ENCODE results near the gene SUGCT.

Gene SUGCT

DNA sequence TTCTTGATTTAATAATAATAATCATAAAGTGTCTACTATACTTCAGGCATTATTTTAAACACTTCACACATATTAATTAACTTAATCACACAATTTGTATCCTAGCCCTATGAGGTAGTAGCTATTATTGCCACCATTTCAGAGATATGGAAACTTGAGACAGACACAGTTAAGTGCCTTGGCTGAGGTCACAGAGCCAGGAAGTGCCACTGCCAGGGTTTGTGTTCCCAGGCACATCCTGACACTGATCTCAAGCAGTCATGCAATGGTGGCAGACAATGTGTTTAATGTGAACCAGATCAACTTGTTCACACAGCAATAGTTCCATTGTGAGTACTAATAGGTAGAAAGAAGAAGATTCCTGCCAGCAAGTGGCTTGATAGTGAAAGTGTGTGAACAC, 666.0 kb downstream of the SUGCT start:
- DNase-seq: no peak

DNA sequence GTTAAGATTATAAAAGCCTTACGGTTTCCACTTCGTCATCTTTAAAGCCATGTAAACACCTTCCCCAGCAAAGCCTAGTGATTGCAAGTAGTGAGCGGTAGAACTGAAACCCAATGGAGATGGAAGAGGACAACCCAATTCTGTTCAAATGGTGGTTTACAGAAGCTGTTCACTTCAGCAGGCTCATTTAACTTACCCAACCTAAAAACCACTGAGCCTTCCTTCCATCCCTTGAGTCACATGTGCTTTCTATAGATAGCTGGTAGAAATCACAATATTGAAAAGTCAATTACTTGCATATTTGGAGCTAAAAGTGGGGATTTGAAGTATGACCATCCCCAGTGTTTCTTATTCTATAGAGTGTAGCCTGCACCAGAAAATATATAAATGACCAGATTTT, 667.7 kb downstream of the SUGCT start:
- DNase-seq: no peak

DNA sequence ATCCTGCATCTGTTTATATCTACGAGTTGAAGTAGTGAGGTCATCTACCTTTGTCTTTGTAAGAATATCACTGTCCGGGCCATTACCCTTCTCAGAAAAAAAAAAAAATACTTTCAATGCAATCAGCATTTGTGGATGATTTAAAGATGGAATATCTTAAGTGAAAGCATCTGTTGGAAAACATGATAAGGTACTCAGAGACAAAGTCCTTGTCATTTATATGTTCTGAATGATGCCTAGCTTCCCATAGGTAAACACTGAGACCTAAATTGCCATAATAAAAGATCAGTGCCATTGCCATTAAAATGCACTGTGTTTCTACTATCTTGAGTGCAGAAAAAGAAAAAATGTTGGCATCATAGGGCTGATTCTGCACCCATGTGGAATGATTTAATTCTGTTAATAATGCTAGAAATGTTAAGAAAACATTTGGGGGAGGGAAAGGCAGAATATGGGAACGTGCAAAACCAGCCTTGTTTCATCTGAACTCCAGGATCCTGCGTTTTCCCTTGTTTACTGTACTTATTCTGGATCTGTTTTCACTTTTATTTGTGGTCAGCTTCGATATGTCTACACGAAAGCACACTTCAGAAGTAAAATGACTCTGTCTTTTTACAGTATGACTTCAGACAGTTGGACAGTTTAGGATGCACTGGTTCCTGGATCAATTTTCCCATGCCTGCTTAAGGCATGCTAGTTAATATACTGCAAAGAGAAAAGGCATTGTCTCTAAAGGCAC, 669.8 kb downstream of the SUGCT start:
- no peak for DNase-seq

DNA sequence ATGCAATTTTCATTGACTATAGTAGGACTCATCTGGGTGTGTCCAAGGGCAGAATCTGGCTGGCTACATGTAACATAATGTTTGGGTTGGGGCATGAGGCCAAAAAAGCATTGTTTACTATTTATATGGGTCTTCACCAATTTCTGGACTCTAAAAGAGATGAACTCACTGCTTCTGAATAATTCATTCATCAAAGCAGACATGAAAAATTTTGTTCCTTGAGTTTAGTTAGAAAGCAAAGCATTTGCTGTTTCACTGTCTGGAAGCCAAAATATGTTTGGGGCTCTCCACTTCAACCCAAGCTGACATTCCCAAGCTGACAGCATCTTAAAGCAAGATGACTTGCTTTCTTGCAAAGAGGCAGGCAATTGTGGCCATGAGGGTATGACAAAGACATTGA, 670.6 kb downstream of the SUGCT start:
- DNase-seq: no peak

DNA sequence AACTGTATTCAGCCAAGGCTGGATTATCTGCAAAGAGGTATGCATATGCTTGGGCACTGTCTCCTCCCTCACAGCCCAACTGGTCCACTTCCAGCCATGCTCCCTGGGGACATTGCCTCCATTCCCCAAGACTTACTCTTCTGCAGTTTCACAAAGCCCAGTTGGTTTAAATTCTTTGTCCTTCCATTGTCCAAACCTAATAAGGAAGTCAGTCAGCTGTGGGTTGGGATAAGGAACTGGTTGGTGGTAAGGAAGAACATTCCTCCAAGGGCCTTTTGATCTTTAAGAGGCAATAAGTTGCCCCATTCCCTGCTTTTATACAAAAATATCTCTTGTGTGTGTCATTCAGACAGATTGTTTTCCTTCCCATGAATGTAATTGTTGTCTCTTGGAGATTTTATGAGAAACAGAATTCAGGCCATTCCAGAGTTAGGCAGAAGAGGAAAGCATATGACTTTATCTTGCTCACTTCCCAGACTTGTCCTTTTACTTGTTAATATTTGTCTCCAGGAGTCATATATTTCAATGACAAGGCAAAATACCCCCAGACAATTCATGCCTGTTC, 673.7 kb downstream of the SUGCT start:
- no peak for DNase-seq

DNA sequence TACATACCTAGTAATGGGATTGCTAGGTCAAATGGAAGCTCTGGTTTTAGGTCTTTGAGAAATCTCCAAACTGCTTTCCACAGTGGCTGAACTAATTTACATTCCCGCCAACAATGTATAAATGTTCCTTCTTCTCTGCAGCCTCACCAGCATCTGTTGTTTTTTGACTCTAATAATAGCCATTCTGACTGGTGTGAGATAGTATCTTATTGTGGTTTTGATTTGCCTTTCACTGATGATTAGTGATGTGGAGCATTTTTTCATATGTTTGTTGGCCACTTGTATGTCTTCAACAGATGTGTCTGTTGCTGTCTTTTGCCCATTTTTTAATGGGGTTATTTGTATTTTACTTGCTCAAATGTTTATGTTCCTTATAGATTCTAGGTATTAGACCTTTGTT, 675.5 kb downstream of the SUGCT start:
- DNase-seq: no peak

DNA sequence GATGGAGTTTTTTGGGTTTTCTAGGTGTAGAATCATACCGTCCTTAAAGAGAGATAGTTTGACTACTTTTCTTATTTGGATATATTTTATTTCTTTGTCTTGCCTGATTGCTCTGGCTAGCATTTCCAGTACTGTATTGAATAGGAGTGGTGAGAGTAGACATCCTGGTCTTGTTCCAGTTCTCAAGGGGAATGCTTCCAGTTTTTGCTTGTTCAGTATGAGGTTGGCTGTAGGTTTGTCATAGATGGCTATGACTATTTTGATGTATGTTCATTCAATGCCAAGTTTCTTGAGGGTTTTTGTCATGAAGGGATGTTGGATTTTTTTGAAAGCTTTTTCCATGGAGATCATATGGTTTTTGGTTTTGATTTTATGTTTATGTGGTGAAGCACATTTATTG, 676.9 kb downstream of the SUGCT start:
- DNase-seq: no peak

DNA sequence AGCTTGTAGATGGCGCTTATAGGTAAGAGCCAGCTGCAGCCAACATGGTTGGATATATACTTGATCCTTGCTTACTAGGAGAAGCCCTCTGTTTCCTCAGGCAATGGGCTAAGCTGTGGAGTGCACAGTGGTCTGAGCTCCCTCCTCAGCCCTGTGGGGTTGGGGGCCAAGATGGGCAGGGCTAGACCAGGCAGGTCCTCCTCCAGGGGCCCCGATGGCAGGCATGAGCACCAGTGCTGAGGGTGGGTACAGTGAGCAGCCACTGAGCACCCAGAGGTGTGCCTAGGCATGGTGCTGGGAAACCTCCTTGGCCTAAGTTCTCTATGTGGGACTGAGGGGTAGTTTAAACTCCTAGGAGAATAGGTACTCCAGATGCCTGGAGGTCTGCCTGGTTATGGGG, 680.2 kb downstream of the SUGCT start:
- DNase-seq: no peak

DNA sequence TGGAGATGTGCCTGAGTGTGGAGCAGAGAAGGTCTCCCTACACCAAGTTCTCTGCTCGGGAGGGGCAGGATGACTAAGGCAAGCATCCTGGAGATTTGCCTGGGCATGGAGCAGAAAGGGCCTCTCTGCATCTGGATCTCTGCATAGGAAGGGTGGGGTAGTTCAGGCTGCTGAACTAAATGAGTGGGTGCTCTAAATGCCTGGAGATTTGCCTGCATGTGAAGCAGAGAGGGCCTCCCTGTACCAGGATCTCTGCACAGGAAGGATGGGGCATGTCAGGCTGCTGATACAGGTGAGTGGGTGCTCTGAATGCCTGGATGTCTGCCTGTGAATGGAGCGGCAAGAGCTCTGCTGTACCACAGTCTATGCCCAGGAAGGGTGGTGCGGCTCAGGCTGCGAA, 680.7 kb downstream of the SUGCT start:
- DNase-seq: no peak

DNA sequence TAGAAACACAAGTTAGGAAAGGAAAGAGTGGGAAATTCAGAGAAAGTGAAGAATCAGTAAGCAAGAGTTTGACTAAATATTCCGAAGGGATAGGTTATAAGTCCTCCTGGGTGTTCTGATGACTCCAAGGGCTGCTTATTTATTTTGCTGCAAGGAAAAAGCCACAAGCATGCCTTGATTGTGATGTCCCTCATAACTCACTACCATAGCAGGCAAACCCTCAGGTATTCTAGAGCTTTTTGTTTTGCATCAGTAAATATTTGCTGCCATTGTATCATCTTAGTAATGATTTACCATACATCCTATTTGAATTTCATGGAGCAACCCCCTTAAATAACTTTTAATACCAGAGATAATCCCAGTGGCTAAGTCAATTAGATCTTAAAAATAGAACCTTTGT, 688.1 kb downstream of the SUGCT start:
- no peak for DNase-seq

DNA sequence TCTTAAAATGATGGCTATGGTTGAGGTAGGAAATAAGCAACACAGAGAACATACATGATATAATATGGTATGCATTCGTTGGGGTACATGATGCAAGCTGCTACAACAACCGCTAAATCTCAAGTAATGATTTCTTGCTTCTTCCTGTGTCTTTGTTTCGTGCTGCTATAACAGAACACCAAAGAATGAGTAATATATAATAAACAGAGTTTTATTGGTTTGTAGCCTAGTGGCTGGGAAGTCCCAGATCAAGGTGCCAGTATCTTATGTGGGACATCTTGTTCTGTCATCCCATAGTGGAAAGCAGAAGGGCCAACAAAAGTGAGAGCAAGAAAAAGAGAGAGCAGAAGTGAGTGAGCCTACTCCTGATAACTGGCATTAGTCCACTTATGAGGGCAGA, 689.7 kb downstream of the SUGCT start:
- DNase-seq: no peak

DNA sequence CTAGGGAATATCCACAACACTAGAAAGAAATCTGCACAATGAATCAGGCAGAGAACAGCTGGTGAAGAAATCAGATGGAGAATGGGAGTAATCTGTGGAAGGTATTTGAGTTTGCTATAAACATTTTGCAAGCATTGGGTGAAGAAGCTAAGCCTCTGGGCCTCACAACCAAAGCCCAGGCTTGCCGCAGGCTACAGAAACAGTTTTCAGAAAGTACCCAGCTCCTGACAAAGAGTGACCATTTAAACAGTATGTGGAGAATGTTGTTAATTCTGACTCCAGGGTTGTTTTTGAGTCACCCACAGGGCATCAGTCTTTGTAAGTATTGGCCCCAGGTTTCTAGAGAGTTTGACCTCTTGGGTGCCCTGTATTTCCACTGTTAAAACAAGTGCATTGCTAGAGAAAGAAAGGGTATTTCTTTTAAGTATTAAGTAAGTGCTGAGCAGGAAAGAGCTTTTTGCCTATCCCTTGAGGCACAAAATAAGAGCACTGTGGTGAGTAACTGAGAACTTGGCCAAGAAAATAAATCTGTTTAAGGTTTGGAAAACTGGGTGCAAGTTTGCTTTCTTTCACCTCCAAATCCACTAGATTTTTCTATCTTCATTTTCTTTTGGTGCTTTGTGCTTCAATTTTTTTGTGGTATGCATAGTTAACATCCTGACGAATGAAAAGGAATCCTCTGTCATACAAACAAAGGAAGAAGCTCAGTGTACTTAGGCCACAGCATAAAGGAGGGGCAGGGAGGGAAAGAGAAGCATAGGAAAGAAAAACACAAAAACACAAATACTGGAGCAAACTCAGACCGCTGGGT, 691.8 kb downstream of the SUGCT start:
- DNase-seq: no peak

DNA sequence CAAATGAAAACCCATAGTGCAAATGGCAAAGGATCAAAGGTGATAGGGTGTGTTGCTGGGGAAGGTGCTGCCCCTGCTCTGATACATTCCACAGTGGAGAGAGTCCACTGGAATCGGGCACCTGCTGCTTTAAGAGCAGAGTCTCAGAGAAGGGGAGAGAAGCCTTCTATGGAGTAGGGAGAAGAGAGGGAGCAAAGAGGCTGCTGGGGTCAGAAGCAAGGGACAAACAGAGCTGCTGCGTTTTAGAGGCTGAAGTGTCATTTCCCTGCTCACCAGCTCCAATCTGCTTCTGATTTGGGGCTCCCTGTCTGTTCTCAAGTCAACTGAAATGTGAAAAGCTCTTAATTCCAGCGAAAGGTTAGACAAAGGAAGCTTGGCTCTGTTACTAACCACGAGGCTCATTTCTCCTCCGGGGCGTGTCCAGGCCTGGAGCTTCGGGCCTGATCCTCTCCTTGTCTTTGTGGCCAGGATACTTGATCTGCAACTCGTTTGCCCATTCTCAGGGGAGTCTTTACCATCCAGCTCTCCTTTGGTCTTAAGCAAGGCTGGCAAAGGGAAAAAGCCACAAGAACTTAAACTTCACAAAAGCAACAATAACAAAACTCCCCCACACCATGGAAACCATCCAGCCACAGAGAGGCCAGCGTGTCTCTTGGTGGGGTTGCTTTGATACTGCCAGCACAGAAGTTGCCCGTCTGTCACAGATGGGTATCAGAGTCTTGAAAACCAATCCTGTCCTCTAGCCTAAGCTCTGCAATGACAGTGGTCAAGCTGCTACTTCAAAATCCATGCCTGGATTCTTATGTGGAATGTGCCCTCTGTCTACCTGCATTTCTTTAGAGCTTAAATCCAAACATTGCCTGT, 692.6 kb downstream of the SUGCT start:
- no peak for DNase-seq

DNA sequence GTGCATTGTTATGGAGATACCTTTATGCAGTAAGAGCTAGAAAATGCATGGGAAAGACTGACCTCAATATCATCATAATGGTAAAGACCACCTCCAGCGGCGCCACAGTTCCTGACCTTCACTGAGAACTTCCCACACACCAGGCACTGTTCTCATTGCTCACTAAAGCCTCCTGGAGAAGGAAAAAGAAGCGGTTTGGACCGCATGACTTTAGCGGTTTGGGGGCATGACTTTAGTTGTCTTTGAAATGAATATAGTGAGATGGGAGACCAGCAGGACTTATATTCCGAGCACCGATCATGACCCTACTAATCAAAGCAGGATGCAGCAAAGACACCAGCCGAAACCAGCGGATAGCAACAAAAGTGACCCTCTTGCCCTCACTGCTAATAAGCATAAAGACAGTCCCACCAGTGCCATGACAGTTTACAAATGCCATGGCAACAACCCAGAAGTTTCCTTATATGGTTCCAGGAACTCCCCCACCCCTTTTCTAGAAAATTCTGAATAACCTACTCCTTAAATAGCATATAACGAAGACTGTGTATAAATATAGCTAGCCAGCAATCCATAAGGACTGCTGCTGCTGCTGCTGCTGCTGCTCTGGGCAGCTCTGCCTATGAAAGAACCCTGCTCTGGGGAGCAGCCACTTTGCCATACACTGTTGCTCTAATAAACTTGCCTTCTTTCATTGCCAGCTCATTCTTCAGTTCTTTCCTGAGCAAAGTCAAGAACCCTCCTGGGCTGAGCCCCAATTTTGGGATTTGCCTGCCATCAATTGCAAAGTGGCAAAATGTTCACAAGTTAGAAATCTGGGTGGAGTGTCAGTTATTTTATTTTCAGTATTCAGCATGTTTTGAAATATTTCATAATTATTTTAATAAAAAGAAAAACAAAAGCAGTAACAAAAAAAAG, 694.1 kb downstream of the SUGCT start:
- DNase-seq: no peak

DNA sequence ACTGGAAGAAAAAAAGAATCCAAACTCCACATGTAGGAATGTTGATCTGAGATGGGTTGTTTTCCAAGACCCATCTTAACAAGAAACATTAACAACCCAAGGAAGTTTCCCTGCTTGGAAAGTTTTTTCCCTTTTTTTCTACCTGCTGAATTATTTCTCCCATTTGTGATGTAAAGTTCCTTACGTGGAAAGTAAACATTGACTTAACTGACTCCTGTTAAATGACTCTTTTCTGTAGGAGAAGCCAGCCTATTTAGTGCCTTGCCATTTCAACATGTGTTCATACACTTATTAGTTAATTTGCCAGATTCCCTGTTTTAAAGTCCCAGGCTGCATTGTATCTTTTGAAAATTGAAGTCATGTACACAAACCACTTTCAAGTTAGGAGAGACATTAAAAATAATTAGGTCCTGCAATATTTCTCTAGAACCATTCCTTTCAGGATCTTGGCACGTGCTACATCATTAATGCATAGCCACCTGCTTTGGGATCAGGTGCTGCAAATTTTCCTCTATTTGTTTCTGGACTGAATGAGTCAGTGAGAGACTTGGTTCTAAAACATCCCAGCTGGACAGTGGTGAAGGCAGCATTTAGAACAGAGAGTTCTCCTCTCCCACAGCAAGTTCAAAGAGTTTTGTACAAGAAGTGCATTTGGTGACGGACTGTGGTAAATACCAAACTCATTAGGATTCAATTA, 698.5 kb downstream of the SUGCT start:
- DNase-seq: no peak

DNA sequence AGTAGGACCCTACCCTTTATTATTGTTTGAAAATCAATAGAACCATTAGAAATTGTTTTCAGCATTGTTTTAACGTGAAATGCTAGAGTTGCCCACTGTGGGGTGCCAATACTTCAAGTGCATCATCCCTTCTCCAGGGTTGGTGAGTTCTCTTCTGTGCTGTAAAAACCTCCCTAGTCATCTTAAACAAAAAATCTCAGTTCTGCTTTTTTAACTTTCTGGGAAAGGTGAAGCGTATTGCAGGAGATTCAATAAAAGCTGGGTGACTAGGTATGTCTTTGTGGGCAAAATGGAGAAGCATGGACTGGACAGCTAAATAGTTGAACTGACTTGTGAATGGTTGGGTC, 699.1 kb downstream of the SUGCT start:
- no peak for DNase-seq

DNA sequence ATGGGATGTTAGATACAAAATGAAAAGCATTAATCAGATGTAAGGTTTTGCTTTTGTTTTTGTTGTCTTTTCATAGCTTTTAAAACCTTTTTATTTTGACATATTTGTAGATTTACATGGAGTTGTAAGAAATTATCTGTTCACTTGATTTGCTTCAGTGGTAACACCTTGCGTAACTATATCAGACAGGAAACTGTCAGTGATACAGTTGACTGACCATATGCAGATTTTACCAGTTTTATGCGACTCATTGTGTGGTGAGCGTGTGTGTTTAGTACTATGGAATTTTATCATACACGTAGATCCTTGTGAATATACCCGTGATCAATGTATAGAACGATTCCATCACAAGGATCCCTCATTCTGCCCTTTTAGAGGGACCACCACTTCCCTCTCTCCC, 701.4 kb downstream of the SUGCT start:
- no peak for DNase-seq

DNA sequence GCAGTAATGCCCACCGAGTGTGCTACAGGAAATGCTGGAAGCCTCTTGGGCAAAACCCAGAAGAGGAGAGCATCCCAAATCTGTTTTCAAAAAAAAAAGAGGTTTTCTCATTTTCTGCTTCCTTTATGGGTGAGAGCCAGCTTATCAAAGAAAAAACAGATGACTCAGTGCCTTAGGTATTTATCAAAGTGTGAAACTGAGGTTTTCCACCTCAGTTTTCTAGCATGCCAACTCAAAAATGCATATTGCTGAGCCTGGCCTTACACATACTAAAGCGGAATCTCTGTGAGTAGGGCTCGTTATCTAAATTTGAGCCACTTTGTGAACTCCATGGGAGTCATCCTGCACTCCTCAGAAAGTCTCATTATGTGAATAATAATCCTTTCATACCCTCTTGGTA, 705.1 kb downstream of the SUGCT start:
- DNase-seq: no peak

DNA sequence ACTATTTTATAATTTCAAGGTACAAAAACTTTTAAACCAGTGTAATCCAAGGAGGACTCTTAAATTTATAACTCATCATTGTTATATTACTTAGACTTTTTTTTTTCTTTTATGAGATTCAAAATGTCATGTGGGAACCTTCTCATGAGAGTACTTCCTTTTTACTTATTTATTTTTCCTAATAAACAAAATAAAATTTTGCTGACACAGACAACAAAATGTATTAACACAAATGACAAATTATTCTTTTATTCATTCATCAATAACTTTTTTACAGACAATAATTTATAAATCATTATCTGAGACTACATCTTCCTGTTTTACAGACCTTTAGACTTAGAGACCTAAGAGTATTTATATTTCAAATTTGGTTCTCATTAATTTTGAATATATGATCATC, 706.2 kb downstream of the SUGCT start:
- no peak for DNase-seq

DNA sequence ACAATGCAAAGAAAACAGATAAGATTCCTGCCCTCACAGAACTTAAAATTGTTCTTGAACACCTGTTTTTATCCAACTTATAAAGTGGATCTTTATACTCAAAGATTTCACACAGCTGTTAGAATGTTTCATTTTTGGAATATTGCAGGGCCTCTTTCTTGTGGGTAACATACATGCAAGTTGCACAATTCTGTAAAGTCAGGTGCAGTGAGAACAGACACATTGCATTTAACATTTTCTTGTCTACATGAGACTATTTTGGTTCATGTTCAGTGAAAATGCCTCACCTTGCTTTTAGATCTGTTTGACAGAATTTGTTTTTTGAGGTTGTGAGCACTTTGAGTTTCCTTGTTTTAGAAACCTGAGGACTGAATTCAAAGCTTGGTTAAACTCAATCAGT, 707.8 kb downstream of the SUGCT start:
- DNase-seq: no peak

DNA sequence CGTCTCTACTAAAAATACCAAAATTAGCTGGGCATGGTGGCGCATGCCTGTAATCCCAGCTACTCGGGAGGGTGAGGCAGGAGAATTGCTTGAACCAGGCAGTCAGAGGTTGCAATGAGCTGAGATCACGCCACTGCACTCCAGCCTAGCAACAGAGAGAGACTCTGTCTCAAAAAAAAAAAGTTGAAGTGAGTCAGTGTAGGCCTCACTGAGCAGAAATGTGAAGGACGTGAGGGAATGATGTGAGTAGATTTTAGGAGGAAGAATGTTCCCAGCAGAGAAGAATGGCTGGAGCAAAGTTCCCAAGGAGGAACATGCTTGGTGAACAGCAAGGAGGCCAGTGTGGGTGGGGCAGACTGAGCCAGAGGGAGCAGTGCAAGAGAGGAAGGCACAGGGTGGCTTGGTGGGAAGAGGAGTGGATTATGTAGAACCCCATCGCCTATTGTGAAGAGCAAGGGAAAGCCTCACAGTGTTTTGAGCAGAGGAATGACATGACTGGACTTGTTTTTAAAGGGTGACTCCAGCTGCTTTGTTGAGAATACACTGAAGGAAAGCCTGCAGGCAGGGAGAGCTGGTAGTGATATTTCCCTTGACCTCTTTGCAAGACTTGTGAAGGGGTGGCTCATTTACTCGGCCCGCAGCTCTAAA, 708.7 kb downstream of the SUGCT start:
- no peak for DNase-seq
